A673 (cell line): ENCODE results near the gene YIF1B.

Source experiments
- EZH2 ChIP-seq: fragments of 200-600 bp; sonication (generic); IDR thresholded peaks from 2 replicates; pipeline ENCODE4 v1.6.1; 2017; ENCODE audit warnings: borderline replicate concordance, low read depth, mild to moderate bottlenecking, mixed read lengths, antibody characterized with exemption, low read length; ENCODE audit not compliant: poor library complexity, severe bottlenecking
- TF ChIP-seq, protein P1 (sequence below): fragments of 300-800, 200-600 bp; sonication (generic); conservative IDR thresholded peaks from 2 replicates; pipeline ENCODE4 v1.5.1; 2017; ENCODE audit warnings: low read depth, mild to moderate bottlenecking, antibody characterized with exemption, low read length, moderate library complexity, mixed read lengths

DNA sequence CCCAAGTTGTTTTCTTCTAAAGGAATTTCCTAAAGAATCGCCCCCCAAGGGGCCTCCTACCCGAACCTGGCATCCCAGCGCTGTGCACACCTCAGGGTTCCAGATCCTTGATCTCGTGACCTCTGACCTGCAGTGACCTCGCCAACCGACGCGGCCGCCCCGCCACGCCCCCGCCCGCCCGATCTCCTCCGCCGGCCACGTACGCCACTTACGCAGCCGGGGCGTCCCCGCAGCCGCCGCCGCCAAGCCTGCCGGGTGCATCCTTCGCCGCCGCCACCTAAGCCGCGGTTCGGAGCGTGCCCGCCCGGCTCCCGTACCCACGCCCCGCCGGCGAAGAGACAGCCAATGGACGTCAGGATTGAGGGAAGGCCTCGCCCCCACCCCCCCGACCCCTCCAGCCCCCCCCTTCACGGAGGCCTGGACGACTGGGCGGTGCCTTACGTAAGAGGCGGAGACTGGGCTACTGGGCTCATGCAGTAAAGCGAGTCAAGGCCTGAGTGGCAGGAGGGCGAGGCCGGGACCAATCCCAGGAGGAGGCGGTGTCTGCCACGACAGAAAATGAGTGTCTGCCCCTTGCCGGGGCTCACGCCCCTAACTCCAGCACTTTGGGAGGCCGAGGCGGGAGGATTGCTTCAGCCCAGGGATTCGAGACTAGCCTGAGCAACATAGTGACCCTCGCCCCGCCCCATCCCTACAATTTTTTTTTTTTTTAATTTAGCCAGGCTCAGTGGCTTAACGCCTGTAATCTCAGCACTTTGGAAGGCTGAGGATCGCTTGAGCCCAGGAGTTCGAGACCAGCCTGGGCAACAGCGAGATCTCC lies at the start of gene YIF1B:
- TF ChIP-seq, protein P1, sequence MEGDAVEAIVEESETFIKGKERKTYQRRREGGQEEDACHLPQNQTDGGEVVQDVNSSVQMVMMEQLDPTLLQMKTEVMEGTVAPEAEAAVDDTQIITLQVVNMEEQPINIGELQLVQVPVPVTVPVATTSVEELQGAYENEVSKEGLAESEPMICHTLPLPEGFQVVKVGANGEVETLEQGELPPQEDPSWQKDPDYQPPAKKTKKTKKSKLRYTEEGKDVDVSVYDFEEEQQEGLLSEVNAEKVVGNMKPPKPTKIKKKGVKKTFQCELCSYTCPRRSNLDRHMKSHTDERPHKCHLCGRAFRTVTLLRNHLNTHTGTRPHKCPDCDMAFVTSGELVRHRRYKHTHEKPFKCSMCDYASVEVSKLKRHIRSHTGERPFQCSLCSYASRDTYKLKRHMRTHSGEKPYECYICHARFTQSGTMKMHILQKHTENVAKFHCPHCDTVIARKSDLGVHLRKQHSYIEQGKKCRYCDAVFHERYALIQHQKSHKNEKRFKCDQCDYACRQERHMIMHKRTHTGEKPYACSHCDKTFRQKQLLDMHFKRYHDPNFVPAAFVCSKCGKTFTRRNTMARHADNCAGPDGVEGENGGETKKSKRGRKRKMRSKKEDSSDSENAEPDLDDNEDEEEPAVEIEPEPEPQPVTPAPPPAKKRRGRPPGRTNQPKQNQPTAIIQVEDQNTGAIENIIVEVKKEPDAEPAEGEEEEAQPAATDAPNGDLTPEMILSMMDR, result no peak
- no peak for TF ChIP-seq EZH2
